NCI-H774 (cell line): ENCODE data around the gene KIF16B.

ENCODE experiments used
- DNase-seq: peaks from one replicate; lab custom pipeline; 2025; lab: John Stamatoyannopoulos, UW

Gene KIF16B

GRCh38 chr20:16394784-16395183, 178.5 kb downstream of the KIF16B start:
- no peak for DNase-seq

GRCh38 chr20:16393836-16394235, 179.4 kb downstream of the KIF16B start:
- DNase-seq: no peak

- DNase-seq: no peak
These were observed 180.0 kb downstream of the KIF16B start for GRCh38 chr20:16393297-16393696.

- DNase-seq: no peak
These were observed 180.9 kb downstream of the KIF16B start for GRCh38 chr20:16392346-16392745.

- no peak for DNase-seq
These were observed 182.3 kb downstream of the KIF16B start for GRCh38 chr20:16390991-16391390.

GRCh38 chr20:16388731-16389130, 184.5 kb downstream of the KIF16B start:
- DNase-seq: no peak

GRCh38 chr20:16387666-16388065, 185.6 kb downstream of the KIF16B start:
- no peak for DNase-seq

GRCh38 chr20:16385891-16386290, 187.4 kb downstream of the KIF16B start:
- DNase-seq: no peak

- DNase-seq: no peak
These were observed 187.8 kb downstream of the KIF16B start for GRCh38 chr20:16385462-16385861.

GRCh38 chr20:16381444-16381843, 191.8 kb downstream of the KIF16B start:
- no peak for DNase-seq

GRCh38 chr20:16378712-16379370, 194.4 kb downstream of the KIF16B start:
- DNase-seq: no peak

- DNase-seq: no peak
These were observed 195.1 kb downstream of the KIF16B start for GRCh38 chr20:16378122-16378521.

- DNase-seq: no peak
These were observed 203.8 kb downstream of the KIF16B start for GRCh38 chr20:16369441-16369840.

GRCh38 chr20:16368645-16369292, 204.5 kb downstream of the KIF16B start:
- no peak for DNase-seq

- DNase-seq: no peak
These were observed 205.2 kb downstream of the KIF16B start for GRCh38 chr20:16367948-16368560.

- no peak for DNase-seq
These were observed 206.7 kb downstream of the KIF16B start for GRCh38 chr20:16366529-16366928.

- DNase-seq: no peak
These were observed 208.9 kb downstream of the KIF16B start for GRCh38 chr20:16364320-16364687.

- DNase-seq: no peak
These were observed 209.5 kb downstream of the KIF16B start for GRCh38 chr20:16363506-16364319.

GRCh38 chr20:16362642-16363041, 210.6 kb downstream of the KIF16B start:
- DNase-seq: no peak

GRCh38 chr20:16360668-16361067, 212.6 kb downstream of the KIF16B start:
- no peak for DNase-seq

- no peak for DNase-seq
These were observed 219.8 kb downstream of the KIF16B start for GRCh38 chr20:16353417-16353781.

- DNase-seq: no peak
These were observed 220.4 kb downstream of the KIF16B start for GRCh38 chr20:16352751-16353416.
